GM18511 (cell line): ENCODE data around the gene KRTAP2-4.
"Not testable (repeated sequence)": the region's sequence is repeated elsewhere in the genome, so short reads cannot be mapped to it uniquely, and the experiment has no call there.

ENCODE experiments used
- ATAC-seq: cut with Tn5 transposase; IDR thresholded peaks from one replicate; pipeline ENCODE4 v1.9.1; 2021; ENCODE audit warnings: mild to moderate bottlenecking, moderate library complexity; ENCODE audit not compliant: unreplicated experiment

Gene KRTAP2-4

DNA sequence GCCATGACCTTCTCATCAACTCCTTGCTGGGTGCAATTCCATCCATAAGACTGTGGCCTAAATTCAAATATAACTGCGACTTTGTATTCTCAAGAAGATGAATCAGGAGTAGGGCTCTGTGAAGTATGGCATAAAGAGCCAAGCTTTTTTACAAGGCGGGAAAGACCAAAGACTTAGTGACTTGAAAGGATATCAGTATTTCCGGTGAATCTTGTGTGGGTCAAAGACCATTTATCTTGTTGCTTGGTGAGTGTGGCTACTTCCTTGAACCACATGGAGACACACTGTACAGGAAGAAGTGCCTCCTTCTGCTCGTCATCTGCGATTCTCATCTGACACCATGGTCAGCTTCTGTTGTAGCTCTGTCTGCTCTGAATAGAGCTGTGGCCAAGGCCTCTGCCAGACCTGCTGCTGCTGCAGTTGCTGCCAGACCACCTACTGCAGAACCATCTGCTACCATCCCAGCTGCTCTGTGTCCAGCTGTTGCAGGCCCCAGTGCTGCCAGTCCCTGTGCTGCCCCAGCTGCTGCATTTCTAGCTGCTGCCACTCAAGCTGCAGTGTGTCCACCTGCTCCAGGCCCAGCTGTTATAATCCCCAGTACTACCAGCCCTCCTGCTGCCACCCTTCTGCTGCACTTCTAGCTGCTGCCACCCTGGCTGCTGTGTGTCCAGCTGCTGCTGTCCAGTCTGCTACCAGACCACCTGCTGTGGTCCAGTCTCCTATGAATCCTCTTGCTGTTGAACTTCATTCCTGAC, 6.1 kb upstream of the KRTAP2-4 start:
- no peak for ATAC-seq

DNA sequence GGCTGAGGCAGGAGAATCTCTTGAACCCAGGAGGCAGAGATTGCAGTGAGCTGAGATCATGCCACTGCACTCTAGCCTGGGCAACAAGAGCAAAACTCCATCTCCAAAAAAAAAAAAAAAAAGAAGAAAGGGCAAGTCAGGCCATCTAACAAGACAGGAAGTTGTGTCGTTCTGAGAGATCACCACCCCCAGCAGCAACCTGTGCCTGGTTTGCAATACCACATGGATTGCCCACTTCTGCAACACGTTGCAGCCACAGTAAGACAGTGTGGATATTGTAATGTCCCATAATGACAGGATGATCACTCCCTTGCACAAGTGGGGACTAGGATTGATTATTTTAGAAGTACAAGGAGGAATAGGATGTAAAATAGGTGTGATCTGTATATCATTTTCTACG, 3.4 kb upstream of the KRTAP2-4 start:
- ATAC-seq, result no peak

DNA sequence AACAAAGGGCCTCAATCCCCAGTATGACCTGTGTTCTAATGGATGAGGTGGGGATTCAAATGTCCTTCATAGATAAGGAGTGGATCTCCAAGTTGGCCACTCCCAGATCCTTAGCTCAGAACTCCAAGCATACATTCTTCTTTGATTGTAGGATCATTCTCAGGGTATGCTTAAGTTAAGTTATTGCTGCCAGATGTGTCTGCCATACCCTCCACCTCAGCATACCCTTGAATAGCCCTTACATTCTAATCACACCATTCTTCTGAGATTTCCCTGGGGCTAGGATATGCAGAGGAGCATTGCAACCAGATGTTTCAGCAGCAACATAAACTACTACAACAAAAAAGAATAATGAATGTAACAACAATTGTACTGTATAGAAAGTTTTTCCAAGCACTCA, 1.6 kb upstream of the KRTAP2-4 start:
- ATAC-seq, result no peak

DNA sequence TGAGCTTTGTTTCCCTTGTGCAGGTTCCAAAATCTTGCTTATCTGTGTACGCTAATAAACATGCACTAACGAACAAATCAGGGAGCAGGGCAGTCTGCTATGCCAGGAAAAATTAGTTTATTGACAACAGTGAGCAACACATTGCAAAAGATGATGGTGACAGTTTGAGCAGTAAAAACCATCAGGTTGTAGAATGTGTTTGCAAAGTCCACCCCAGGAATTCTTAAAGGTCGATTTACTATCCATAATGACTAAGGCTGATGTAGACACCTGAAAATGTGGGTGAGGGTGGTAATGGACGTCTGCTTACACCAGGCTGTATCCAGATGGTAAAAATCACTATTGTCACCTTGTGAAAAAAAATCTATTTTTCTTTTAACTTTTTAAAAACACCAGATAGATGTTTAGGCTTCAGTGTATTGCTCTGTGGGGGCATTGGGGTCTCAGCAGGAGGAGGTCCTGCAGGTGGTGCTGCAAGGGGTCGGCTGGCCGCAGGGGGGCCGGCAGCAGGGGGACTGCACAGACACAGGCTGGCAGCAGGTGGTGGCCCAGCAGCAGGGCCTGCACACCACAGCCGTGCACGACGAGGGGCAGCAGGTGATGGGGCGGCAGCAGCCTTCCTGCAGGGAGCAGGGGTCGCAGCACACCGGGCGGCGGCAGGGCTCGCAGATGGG, 526 bp downstream of the KRTAP2-4 start:
- ATAC-seq, result not testable (repeated sequence)

DNA sequence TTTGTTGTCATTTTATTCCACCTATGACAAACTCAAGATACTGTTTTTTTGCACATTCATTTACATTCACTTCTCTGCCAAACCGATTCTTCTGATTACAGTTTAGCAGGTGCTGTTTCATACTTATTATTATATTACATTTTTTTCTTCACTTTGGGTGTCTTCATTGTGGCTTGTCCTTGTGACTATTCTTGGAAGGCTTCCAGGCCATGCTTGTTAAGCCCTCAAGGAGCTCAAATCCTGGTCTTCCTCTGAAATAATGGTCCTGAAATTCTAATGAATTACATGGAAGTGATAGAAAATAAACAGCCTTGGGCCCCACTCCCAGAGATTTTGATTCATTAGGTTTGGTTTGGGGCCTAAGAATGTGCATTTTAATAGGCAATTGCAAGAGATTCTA, 1.4 kb downstream of the KRTAP2-4 start:
- no peak for ATAC-seq

DNA sequence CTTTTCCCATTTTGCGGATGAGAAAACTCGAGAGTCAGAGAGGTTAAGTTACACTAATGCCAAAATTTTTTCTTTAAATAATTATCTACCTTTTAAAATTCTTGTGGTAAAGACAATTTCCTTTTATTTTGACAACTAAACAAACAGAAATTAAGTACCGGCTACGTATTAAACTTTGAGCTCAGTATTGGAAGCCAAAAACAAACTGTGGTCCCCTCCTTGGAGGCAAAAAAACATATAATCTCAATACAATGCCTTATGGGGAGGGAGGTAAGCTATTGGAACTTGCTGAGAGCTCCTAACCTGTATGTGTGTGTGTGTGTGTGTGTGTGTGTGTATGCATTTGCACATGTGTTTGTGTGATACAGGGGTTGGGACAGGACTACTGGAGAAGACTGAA, 2.2 kb downstream of the KRTAP2-4 start:
- no peak for ATAC-seq

DNA sequence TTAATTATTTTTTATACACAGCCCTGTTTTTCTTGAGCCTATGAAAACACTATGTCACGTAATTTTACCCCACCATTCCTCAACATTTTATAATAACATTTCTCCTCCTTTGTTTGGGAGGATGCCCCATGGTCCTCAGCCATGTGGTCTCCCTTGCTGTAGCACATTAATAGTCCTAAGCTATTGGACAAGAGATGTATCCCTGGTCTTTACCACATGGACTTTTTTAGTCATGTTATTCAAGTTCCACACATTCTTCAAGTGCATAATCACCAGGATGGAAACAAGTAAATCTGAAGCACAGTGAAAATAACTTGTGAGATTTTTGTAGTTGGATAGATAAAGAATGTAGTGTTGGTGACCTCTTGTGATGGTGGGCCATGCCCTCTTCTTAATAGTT, 3.7 kb downstream of the KRTAP2-4 start:
- ATAC-seq, result no peak

DNA sequence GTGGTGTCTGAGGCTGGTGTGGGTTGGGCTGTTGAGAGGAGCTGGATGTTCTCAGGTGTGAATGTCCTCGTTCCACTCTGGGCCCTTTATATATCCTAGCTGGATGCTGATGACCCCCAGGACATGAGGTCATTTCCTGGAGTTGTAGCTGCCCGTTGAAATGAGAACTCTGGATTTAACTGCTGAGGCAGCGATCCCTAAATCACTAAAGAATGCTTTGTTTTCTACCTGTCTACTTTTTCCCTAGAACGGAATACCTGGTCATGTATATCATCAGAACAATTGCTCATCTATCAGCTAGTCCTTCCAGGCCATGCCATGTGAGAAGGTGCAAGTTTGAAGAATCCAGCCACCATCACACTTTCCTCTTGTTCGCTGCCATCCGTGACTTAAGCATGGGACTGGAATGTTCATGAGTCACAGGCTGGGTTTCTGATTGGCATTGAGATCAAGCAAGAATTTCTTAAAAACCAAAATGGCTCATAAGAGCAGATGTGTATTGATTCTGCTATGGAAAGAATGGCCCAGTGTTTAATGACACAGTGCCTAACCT, 5.6 kb downstream of the KRTAP2-4 start, which contains the start of gene KRTAP2-3:
TSS of gene KRTAP2-3 (minus strand) at position 63 of the 553 bp plus-strand sequence. CDS start 64 bp downstream, outside the sequence.
- ATAC-seq, result no peak

DNA sequence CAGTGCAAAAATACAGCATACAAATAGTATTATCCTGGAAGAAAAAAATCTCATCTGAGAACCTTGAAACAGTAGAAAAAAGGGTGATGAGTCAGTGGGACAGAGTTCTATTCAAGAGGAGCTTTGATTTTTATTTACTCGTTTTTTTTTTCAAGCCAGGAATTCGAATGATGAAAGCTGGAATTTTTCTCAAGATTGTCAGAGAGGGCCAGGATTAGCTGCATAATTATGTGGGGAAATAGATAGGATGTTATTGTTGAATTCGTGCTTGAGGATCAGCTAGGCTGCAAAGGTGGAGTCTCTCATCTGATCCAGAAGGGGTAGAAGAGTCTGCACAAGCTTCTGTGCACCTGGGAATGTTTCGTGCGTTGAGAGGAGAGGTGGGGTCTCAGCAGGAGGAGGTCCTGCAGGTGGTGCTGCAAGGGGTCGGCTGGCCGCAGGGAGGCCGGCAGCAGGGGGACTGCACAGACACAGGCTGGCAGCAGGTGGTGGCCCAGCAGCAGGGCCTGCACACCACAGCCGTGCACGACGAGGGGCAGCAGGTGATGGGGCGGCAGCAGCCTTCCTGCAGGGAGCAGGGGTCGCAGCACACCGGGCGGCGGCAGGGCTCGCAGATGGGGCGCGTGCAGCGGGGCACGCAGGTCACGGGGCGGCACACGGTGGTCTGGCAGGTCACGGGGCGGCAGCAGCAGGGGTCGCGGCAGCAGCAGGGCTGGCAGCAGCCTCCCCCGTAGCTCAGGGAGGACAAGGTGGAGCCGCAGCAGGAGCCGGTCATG, 6.2 kb downstream of the KRTAP2-4 start:
- ATAC-seq, result not testable (repeated sequence)

DNA sequence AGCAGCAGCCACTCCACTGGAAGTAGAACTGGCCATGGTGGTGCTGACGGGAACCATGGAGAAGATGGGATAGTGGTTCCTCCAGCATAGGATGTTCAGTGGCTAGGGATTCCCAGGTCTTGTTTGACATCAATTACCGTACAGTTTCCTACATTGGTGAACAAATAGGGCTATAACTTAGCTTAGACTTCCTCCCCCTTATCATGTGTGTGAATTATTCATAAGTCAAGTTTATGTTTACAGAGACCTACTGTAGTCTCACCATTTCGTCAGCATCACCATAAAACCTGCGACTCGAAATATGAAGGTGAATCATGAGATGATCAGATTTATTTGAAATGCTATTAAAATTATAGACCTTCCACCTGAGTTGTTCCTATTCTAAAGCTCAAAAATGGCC, 6.9 kb downstream of the KRTAP2-4 start:
- no peak for ATAC-seq

DNA sequence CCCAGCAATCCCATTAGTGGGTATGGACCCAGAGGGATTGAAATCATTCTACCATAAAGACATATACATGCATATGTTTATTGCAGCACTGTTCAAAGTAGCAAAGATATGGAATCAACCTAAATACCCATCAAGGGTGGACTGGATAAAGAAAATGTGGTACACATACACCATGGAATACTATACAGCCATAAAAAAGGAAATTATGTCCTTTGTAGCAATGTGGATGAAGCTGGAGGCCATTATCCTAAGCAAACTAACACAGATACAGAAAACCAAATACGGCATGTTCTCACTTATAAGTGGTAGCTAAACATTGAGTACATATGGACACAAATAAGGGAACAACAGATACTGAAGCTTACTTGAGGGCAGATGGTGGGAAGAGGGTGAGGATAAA, 8.1 kb downstream of the KRTAP2-4 start:
- ATAC-seq, result no peak

DNA sequence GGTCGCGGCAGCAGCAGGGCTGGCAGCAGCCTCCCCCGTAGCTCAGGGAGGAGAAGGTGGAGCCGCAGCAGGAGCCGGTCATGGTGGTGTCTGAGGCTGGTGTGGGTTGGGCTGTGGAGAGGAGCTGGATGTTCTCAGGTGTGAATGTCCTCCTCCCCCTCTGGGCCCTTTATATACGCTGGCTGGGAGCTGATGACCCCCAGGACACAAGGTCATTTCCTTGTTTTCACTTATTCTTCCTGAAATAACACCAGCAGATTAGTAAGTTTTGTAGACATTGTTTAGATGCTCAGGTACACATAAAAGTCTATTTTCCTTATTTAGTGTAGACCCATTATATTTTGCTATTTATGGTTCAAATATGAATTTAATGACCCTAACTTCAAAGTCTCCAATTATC, 10.5 kb downstream of the KRTAP2-4 start, which contains the start of gene KRTAP2-2:
TSS of gene KRTAP2-2 (minus strand) at position 101 of the 400 bp plus-strand sequence. CDS start at position 82, 19 bp downstream.
- not testable (repeated sequence) for ATAC-seq

DNA sequence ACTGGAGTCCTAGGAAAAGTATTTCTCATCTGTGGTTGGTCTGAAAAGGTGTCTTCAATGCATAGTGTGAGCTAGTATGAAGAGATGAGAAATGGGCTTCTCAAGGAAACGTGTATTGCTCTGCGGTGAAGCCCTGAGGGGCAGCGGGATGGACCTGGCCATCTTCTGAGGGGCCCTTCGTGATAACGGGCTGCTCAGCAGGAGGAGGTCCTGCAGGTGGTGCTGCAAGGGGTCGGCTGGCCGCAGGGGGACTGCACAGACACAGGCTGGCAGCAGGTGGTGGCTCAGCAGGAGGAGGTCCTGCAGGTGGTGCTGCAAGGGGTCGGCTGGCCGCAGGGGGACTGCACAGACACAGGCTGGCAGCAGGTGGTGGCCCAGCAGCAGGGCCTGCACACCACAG, 11.1 kb downstream of the KRTAP2-4 start:
- ATAC-seq, result not testable (repeated sequence)

DNA sequence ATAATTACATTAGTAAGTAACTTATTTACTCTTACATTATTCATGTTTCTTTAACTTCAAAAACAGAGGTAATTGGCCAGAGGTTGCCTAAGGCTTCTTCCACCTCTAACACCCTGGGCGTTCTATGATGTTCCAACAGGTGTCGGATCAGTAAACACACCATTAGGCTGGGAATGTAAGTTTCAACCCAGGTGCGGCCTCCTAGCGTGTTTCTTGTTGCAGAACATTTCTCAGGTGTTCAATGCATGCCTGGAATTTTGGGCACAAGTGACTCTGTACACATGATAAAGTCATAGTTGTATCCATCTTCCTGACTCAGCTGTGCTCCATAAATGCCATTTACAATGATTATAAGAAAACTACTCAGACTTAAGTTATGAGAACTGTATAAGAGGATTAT, 11.7 kb downstream of the KRTAP2-4 start:
- no peak for ATAC-seq

DNA sequence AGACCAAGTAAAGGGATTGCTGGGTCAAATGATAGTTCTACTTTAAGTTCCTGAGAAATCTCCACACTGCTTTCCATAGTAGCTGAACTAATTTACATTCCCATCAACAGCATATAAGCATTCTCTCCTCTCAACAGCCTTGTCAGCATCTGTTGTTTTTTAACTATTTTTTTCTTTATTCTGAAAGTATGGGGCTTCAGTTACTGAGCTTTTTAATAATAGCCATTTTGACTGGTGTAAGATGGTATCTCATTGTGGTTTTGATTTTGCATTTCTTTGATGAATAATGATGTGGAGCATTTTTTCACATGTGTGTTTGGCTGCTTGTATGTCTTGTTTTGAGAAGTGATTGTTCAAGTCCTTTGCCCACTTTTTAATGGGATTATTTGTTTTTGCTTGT, 13.1 kb downstream of the KRTAP2-4 start:
- ATAC-seq, result no peak

DNA sequence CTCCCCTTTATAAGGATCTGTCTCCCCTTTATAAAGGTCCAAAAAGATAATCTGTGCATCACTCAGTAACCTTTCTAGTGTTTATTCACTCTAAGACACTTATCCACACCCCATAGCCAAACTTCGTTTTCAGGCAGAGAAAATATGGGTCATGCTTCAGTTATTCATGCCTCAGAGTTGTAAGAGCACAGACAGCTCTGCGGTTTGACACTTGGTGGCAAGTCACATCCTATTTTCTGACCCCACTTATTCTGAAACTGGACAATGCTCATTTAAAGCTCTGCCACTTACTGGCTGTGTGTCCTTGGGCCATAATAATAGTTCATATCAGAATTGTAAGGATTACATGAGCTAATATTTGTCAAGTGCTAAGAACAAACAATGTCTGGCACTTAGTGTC, 16.6 kb downstream of the KRTAP2-4 start:
- no peak for ATAC-seq

DNA sequence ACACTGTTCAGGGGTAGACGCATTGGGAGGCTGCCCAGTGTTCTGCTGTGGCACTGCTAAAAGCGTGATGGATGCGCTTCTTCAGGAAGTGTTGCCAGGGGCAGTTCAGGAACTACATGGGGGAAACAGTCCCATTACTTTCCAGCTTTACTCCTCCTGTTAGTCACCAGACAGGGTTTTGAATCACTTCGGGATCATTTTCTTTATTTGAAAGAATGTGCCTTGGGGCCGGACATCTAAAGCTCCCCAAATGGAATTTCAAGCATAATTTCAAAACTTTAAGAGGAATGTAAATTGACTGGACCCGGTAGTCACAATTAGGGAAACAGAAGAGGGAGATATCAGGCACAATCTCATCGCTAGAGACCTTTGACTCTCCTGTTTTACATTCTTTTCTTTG, 17.2 kb downstream of the KRTAP2-4 start:
- no peak for ATAC-seq

DNA sequence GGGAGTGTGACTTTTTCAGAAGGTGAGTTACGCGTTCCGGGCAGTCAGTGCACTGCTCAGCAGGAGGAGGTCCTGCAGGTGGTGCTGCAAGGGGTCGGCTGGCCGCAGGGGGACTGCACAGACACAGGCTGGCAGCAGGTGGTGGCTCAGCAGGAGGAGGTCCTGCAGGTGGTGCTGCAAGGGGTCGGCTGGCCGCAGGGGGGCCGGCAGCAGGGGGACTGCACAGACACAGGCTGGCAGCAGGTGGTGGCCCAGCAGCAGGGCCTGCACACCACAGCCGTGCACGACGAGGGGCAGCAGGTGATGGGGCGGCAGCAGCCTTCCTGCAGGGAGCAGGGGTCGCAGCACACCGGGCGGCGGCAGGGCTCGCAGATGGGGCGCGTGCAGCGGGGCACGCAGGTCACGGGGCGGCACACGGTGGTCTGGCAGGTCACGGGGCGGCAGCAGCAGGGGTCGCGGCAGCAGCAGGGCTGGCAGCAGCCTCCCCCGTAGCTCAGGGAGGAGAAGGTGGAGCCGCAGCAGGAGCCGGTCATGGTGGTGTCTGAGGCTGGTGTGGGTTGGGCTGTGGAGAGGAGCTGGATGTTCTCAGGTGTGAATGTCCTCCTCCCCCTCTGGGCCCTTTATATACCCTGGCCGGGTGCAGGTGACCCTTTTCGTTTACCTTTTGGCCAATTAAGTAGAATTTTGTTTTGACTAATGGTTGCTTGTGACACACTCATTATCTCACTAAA, 18.8 kb downstream of the KRTAP2-4 start, which contains the start of gene KRTAP2-1:
TSS of gene KRTAP2-1 (minus strand) at position 582 of the 731 bp plus-strand sequence. CDS start at position 533, 49 bp downstream.
- not testable (repeated sequence) for ATAC-seq

DNA sequence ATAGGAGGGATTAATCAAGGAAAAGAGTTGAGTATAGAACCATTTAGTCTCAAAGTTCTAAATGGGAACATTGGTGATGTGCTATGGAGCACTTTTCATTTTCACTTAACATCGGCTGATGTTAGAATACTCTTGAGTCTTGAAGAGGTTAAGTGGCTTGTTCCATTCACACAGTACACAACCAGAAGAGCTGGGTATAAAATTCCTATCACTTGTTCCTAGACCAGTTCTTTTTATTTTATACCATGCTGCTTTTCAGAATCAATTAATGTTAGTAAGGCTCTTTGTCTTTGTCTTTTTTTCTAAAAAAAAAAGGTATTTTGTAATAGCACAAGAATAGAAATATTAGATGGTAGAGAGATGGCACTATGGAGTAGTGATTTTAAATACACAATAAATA, 22.7 kb downstream of the KRTAP2-4 start:
- no peak for ATAC-seq
